HT1080 (cell line): ENCODE data around the gene CAPN8. TPM values are rescaled to one million over a fixed set of nuclear protein-coding genes. Genes with fewer than 3 reads are reported as not detected.
A peak's percentile ranks its signal among the peaks of the same experiment; 100 is the strongest.

Experiments used
- DNase-seq: peaks from one replicate; pipeline ENCODE4 v3.0.0-alpha.2; 2015; ENCODE audit warnings: low read depth
- polyA plus RNA-seq, 2 experiments: library from polyadenylated mRNA; depleted of rRNA; stranded (reverse); fragments of >200 nt; gene quantifications; 2 replicates each; pipeline ENCODE4 v1.2.3, GENCODE V29; 2015
- total RNA-seq: library from RNA; depleted of rRNA; stranded (reverse); fragments of >200 nt; shearing (Covaris generic); gene quantifications from 2 replicates; pipeline ENCODE4 v1.2.3, GENCODE V29; 2014; rRNA removed

Gene CAPN8
- not detected in 2 replicates for total RNA-seq
- not detected in 2 replicates for polyA plus RNA-seq (2015; cell fraction: cytosol; rRNA removed)
- not detected in 2 replicates for polyA plus RNA-seq (2015; cell fraction: nucleus; rRNA removed)

DNA sequence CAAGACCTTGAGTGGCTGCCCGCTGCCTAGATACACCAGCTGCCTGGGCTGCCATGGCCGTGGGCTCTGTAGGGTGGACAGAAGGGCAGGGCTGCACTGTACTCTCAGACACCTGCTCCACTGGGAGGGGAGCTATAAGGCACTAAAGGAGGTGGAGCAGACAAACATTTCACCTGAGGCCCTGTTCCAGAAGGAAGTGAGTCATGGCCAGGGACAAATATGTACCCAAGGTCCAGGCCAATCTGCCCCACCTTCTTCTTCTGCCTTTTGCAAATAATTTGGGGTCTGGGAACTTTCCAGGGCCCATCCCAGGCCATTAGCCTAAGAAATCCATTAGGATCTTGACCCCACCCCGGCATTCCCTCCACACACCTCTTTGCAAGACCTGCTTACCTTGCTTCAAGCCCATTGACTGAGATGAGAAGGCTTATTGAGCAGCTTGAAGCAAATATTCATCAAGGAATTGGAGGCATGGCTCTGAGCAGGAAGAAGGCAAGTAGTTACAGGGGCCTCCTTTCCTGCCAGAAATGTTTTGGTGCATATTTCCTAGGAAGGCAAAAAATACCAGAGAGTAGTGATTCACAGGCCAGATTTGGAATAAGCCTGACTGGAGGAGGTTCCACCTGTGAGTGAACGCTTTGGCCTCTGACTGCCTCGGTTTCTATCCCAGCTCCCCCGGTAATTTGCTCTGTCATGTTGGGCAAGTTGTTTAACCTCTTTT lies at the start of gene CAPN8:
TSS of gene CAPN8 (minus strand) at position 110 of the 721 bp plus-strand sequence. CDS start at position 55, 55 bp downstream.
- DNase-seq: no peak

DNA sequence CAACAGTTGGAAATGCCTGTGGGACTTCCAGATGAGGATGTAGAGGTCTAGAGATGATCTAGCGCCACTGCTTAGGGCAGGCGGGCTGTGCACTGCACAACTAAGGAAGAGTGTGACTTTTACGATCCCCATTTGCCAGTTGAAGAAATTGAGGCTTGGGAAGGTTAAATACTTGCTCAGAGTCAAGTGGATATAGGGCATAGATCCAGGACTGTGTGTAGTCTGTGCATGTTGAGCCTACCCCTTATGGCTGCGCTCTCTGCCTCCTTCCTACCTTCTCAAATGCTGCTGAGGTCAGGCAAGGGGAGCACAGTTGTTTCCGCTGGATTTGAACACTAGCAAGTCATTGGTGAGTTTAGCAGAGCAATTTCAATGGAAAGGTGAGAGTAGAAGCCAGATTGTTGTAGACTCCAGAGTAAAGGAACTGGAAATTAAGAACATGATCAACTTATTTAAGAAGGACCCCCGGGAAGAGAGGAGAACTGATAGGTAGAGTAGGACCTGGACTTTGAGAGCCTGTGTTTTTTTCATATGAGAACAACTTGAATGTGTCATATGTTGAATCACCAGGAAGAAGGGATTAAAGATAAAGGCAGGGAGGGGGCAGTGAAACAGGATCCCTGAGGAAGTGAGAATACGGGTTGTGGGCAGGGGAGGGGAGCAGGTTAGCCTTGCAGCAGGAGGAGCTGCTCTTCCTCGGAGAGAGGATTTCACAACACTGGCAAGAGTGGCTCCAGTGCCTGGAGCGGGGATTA lies 49.5 kb upstream of the CAPN8 start:
- DNase-seq: peak; percentile 99

DNA sequence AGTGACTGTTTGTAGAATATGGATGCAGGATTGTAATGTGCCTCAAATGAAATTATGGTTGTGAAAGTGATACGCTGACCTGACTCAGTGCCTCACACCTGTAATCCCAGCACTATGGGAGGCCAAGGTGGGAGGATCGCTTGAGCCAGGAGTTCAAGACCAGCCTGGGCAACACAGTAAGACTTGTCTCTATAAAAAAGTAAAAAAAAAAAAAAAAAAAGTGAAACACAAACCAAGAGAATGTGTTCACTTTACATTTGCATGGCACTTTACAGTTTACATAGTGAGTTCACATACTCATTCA lies 48.9 kb upstream of the CAPN8 start:
- DNase-seq: no peak

DNA sequence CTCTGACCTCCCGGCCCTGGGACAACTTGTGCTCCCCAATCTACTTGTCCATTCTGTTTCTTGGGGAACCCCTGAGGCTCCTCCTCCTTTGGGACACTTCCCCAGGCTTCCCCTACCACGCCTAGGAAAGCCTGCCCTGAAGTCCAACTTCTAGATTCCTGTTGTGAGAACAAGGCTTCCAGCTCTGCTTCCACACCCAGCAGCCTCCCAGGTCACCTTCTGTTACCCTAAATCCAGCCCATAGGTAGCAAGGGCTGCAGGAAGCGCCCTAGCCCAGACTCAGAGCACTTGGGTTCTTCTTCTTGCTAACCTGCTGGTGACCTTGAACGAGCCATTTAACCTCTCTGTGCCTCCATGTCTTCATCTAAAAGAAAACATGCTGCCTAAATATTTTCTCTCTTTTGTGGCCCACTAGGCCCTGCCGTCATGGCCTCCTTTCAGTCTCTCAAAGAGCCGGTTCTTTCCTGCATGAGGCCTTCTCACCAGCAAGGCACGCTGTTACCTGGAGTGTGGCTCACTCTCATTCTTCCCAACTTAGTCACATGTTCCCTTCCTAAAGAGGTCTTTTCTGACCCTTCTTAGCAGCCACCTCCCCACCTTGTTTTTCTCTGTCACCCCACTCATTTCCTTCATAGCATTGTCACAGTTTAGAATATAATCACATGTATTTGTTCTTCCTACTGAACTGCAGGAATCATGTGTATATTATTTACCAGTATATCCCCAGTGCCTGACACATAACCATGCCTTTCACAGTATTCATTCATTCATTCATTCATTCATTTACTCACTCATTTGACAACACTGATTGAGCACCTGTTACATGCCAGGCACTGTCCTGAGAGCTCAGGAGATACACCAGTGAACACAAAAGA lies 48.3 kb upstream of the CAPN8 start:
- DNase-seq: no peak

DNA sequence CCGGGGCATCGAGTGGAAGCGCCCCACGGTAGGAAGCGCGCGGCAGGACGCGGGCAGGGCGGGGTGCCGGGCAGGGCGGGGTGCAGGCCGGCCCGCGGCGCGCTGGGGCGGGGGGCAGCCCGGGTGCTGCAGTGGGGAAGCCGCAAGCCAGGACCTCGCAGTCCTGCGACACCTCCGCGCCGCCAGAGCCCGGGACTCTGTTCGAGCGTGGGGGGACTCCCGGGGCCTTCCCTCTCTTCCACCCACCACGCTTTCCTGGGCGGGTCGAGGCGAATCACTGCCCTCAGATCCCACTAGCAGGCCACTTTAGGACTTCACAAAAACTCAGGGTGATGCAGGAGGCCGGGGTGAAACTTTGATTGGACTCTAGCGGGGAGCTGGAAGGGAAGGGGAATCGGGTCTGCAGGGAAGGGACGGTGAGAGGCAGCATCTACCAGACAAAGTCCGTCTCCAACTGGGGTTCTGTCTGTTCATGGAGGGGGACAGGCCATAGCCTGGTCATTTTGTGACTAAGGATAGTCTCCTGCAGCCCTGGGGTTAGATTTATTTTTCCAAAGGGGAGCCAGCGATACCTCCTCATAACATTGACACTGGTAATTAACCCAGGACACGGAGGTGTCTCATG lies 47.5 kb upstream of the CAPN8 start:
- no peak for DNase-seq

DNA sequence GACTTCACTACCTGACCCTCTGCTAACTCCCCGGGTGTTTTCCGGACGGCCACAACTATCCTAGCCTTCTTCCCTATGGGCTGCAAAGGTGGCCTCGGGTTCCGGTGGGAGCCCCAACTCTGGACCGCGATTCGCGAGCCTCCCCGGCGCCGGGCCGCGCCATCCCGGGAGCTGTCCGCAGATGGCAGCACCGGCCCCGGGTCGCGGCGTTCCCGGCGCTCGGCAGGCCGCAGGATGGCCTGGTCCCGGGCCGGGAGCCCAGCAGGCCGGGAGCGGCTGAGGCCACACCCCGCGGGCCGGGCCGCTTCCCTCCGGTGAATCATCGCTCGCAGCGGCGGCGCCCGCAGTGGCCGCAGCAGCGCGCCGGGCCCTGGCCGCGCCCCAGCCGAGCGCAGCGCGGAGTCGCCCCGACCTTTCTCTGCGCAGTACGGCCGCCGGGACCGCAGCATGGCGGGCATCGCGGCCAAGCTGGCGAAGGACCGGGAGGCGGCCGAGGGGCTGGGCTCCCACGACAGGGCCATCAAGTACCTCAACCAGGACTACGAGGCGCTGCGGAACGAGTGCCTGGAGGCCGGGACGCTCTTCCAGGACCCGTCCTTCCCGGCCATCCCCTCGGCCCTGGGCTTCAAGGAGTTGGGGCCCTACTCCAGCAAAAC lies 46.8 kb upstream of the CAPN8 start, which contains the start of gene CAPN2:
TSS of gene CAPN2 (plus strand) at position 346 of the 656 bp plus-strand sequence. CDS start at position 448, 102 bp downstream.
- DNase-seq: peak; percentile 77

DNA sequence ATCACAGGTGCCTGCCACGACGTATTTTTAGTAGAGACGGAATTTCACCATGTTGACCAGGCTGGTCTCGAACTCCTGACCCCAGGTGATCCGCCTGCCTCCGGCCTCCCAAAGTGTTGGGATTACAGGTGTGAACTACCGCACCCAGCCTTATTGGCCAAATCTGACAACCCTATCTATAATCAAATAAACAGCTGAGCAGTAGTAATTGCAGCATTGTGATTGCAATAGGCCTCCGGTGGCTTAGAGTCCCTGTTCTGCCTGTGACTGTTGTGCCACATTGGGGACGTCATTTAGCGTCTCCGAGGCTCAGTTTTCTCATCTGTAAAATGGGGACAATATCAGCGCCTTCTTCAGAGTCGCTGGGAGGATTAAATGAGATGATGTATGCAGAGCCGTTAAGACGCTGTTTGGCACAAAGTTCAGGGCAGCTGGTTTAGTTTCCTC lies 46.3 kb upstream of the CAPN8 start:
- no peak for DNase-seq

DNA sequence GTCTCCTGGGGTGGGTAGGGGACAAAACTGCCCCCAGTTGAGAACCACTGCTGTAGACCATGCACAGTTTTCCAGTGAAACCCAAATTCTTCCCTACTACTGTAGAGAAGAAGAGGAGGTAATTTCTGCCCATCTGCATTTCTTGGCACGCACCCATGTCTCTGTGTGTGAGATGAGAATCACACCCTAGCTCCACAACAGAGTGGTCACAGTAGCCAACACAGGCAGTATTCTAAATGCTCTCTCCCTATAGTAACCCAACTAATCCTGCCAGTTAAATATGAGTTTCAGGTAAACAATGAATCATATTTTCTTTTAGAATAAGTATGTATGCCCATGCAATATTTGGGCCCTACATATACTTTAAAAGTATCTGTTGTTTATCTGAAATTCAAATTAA lies 45.7 kb upstream of the CAPN8 start:
- no peak for DNase-seq

DNA sequence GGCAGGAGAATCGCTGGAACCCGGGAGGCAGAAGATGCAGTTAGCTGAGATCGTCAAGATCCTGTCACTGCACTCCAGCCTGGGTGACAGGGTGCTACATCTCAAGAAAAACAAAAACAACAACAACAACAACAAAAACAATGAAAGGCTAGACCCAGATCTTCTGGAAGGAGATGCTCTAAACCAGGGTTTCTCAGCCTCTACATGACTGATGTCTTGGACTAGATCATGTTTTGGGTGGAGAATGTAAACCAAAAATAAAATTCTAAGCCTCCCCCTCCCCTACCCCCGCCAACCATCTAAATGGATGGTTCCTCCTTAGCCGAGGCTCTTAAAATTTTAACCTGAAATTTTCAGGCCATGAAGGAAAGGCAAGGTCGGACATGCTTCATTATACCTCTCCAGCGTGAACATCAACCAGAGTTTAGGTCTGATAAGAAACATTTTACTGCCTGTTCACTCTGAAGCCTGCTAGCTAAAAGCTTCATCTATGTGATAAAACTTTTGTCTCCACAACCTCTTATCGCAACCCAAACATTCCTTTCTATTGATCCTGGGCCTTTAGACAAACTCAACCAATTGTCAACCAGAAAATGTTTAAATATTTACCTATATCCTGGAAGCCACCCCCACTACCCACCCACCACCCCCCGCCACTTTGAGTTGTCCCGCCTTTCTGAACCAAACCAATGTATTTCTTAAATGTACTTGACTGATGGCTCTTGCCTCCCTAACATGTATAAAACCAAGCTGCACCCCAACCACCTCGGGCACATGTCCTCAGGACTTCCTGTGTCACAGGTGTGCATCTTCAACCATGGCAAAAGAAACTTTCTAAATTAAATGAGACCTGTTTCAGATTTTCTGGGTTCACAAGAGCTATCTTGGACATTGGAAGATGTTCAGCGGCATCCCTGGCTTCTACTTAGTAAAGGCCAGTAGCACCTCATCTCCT lies 45.0 kb upstream of the CAPN8 start:
- DNase-seq: no peak

DNA sequence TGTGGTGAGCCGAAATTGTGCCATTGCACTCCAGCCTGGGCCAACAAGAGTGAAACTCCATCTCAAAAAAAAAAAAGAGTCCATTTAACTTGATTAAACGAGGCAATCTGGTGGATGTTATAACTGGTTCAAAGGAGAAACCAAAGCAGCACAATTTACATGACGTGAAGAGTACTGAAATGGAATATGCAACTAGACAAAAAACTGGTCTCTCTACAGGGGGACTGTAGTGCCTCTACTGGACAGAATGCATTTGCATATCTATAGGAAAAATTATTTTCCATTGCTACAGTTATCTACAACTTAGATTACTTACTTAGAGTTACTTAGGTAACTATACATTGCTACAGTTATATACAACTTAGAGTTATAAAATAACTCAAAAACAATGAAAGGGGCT lies 44.1 kb upstream of the CAPN8 start:
- no peak for DNase-seq

DNA sequence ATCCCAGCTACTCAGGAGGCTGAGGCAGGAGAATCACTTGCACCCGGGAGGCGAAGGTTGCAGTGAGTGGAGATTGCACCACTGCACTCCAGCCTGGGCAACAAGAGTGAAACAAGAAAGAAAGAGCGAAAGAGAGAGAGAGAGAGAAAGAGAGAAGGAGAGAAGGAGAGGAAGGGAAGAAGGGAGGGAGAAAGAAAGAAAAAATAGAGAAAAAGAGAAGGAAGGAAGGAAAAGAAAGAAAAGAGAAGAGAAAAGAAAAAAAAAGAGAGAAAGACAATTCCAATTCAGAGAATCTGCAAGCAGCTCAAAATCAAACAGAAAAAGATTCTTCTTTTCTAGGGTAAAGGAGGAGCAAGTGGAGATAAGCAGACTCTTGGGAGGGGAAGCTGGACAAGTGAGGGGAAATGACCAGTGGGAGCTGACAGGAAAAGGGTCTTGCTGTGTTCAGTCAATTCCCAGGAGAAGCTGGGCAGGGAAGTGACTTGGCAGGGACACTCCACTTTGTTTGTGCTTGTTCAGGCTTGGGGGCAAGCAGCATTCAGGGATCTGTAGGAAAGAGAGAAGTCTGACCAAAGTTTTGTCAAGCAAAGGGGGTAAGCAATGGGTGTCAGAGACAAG lies 43.3 kb upstream of the CAPN8 start:
- DNase-seq: no peak

DNA sequence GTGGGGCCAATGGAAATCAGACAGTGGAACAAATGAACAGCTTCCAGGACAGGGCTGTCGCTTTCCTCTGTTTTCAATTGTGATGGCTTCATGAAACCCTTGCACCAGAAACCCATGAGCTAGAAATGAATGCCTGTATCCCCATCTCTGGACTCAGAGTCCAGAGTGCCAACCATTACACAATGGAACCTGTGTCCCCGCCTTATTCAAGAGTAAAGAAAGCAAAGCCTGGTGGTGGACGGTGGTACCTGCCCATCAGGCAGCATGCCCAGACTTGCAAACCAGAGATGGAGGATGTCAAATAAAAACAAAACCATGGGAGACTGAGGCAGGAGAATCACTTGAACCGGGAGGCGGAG lies 42.5 kb upstream of the CAPN8 start:
- DNase-seq: no peak

DNA sequence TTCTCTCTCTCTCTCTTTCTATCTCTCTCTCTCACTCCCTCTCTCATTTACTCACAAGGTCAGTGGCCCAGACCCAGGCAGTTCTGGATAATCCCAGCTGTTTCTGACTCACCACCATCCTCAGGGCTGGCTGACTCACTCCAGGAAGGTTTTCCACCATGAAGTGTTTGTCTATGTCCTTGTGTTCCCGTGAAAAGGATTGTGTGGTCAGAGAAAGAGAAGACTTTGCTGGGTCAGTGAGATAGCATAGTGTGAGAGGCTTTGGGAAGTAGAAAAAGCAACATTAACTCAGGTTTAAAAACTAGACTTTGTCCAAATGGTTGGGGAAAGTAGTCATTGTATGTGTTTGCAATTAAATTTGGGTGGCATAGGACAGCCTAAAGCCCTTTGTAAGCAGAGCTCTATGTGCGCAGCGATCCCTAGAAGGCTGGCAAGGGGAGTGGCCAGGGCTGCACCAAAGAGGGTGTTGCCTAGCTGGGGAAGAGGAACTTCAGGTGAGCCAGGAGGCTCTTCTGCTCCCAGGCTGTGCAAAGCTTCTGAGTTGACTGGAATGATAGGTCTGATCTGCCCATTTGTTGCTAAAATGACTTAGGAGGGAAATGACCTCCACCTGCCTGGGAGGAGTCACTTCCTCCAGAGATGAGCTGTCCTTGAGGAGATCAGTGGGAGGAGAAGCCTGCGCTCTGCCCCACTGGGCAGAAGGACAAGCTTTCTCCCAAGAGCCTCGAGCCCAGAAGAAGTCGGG lies 41.9 kb upstream of the CAPN8 start:
- peak; percentile 98 for DNase-seq

DNA sequence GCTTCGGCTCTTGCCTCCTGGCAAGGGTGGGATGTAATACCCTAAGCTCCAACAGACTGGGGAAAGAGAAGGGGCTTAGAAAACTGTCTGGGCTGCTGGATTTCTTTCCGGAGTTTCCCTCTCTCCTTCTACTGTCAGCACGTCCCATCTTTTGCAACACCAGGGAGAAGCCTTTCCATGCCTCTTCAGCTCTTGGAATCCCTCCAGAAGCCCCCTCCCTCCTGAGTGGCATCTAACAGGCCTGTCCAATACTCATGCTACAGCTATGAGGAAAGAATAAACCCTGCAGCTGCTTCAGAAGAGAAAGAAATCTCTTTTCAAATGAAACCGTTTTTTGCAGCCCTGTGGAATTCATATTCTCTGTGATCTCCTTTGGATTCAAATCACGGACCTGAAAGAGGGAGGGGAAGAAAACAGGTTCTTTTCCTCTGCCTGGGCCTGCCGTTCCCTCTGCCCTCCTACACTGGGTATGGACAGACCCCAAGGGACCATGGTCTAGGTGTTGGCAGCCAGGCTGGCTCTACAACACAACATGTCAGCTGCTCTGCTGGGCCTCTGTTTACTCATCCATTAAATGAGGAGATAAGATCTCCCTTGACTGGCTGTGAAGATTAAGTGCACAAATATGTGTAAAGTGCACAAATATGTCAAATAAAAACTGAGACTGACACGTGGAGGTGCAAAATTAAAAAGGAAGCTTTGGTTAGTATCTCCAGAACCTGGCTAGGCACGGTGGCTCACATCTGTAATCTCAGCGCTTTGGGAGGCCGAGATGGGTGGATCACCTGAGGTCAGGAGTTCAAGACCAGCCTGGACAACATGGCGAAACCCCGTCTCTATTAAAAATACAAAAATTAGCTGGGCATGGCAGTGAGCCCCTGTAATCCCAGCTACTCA lies 40.8 kb upstream of the CAPN8 start:
- DNase-seq: peak; percentile 83

DNA sequence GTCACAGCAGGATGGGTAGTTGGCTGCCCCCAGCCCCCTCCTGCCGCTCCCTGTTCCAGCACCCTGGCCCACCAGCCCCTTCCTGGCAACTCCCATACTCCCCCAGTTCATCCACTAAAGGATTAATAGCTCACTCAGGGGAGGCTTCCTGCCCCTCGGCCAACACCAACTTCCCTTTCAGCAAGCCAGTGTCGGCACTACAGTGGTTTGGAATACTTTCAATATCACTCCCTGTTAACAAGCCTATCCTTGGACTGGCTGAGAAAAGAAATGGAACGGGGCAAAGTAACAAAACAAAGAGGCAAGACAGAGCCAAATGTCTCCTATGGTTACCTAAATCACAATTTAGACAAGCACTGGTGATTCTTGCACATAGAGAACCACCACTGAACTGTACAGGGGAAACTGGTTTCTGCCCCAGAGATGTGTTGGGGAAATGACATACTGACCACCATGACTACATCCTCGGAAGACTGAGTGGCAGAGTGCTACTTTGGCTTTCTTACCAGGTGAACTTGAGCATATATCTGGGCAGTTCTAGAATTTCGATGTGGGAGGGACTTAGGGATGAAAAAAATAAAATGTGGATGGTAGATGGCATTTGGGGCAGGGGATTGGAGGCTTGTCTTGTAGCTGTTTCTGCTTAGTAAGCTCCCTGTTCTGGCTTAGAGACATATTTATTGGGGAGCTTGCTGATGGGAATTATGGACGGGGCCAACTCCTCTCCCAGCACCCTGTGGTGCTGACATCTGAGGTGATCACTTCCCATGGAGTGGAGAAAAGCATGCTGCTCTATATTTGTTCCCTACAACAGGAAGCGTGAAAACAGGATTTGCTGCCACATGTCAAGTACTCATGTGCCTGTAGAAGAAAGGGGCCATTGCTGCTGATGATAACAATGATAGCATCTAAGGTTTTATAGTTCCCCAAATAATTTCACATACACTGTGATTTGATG lies 39.7 kb upstream of the CAPN8 start:
- peak; percentile 70 for DNase-seq

DNA sequence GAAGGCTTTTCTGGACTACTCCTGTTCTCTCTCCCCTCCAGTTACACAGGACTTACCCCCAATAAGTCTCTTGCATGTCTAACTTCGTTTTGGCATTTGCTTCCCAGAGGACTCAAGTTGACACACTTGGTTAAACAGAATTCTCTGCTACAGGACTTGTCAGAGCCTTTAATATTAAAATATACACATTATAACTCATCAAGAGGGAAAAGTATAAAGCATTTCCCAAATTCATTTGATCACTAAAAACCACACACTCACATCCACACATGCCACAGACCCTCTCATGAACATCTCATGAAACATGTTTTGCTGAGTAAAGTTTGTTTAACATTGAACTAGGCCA lies 38.1 kb upstream of the CAPN8 start:
- no peak for DNase-seq
